C4-2B (cell line): ENCODE results near the gene NRAP.

Source experiments
- ZFX ChIP-seq: fragments of 450-650 bp; IDR thresholded peaks from 2 replicates; pipeline ENCODE4 v1.6.1; 2017
- TF ChIP-seq, protein P1 (sequence below): fragments of 450-650 bp; conservative IDR thresholded peaks from 2 replicates; pipeline ENCODE4 v1.5.1; 2017; ENCODE audit warnings: mild to moderate bottlenecking

DNA sequence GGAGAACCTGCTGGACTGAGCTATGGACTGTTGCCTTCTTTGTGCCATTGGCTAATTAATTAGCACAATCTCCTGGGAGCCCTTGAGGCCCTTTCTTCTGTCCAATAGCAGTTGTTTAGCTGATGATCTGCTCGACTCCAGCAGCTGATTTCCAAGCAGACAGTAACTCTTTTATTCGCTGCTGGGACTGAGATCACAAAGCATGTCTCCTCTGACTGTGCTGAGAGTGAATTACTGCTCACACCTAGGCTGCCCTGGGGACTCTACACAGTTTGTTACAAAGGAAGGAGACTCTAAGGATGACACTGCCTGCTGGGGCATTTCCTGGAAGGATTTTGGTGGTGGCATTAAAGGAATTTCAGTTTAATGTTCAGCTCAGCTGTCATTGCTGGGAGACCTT, 47.3 kb upstream of the NRAP start:
- TF ChIP-seq, protein P1, sequence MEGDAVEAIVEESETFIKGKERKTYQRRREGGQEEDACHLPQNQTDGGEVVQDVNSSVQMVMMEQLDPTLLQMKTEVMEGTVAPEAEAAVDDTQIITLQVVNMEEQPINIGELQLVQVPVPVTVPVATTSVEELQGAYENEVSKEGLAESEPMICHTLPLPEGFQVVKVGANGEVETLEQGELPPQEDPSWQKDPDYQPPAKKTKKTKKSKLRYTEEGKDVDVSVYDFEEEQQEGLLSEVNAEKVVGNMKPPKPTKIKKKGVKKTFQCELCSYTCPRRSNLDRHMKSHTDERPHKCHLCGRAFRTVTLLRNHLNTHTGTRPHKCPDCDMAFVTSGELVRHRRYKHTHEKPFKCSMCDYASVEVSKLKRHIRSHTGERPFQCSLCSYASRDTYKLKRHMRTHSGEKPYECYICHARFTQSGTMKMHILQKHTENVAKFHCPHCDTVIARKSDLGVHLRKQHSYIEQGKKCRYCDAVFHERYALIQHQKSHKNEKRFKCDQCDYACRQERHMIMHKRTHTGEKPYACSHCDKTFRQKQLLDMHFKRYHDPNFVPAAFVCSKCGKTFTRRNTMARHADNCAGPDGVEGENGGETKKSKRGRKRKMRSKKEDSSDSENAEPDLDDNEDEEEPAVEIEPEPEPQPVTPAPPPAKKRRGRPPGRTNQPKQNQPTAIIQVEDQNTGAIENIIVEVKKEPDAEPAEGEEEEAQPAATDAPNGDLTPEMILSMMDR = no peak
- TF ChIP-seq ZFX = no peak
